Activated CD4-positive, alpha-beta T cell treated with anti-CD3 and anti-CD28 coated beads for 4 hours (primary cell): Measurements from ENCODE around the gene SHISA6.
"Not testable (repeated sequence)": the region's sequence is repeated elsewhere in the genome, so short reads cannot be mapped to it uniquely, and the experiment has no call there.

ENCODE experiments used
- DNase-seq, 2 donors: peaks; one replicate each; pipeline ENCODE4 v3.0.0-alpha.2; 2020

Gene SHISA6

DNA sequence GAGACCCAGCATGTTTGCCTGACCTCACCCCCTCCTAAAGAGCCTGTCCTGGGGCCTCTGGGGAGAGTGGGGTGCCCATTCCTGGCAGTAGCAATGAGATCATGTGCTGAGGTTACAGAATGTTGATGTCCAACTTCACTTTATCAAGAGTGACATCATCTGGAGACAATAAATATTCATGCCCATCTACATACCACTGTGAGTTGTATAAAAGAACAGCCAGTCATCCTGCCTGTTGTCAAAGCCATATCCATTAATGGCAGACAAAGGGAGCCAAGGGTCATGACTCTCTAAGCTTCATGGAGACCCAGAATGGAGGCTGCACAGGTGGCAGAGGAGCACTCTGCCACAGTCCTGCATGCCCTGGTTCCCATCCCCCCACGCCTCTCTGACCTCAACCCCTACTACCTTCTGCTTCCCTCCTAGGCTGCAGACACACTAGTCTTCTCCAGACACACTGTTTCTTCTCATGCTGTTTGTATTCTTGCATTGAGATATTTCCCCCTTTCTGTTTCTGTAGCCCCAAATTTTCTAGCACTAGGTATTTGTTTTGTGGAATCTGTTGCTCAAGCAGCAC is 27.1 kb downstream of the SHISA6 start:
- no peak for DNase-seq

- no peak for DNase-seq
Observed at GRCh38 chr17:11269210-11269609, 28.2 kb downstream of the SHISA6 start.

DNA sequence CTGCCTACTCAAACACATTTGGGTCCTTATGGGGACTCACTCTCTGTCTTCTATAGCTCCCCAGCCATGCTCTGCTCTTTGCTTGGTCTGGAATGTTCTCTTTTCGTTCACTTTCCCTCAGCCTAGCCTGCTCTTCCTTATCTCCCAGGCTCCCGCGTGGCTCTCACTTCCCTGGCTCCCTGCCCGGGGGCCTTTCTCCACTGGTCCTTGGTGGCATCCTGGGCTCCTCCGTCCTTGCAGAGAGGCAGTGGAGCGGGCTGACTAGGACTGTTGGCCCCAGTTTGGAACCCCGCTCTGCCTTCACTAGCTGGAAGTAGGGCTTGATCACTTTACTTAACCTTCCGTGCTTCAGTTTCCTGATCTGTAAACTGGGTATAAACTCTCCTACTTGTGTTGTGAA is 31.2 kb downstream of the SHISA6 start:
- DNase-seq, result no peak

DNA sequence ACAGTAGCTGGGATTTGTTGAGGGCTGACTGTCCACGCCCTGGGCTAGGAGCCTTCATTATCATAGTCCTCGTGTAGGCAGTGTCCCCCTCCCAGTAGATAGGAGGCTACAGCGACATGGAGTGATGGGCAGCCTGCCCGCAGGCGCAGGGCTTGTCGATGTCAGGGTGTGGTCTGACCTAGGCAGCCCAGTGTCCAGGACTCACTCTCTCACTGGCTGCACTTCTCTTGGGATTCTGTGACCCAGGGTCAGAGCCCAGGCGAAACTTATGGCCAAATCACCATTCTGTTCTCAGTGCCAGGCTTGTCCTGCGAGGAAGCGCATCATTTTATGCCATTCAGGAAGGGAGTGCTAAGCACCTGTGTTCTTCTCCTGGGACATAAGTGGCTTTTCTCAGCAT is 32.6 kb downstream of the SHISA6 start:
- DNase-seq, result no peak

GRCh38 chr17:11274106-11274505 is 33.1 kb downstream of the SHISA6 start:
- DNase-seq, result no peak

GRCh38 chr17:11276486-11276885 is 35.5 kb downstream of the SHISA6 start:
- DNase-seq, result no peak

GRCh38 chr17:11278186-11278991 is 37.4 kb downstream of the SHISA6 start:
- no peak for DNase-seq

DNA sequence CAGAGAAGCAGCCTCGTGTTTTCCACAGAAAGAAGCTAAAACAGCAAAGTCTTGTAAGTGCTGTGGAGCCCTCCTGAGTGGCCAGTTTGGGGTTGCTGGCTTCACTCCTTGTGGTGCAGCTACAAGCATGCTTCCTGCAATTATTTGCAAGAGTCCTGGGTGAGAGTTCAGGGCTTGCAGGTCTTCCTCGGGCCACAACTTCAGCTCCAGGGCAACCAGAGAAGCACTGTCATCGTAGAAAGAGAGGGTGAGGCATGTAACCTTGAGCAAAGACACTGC is 37.9 kb downstream of the SHISA6 start:
- DNase-seq, result no peak

- DNase-seq, result no peak
Observed at GRCh38 chr17:11279776-11280344, 38.8 kb downstream of the SHISA6 start.

GRCh38 chr17:11282586-11282985 is 41.6 kb downstream of the SHISA6 start:
- no peak for DNase-seq

DNA sequence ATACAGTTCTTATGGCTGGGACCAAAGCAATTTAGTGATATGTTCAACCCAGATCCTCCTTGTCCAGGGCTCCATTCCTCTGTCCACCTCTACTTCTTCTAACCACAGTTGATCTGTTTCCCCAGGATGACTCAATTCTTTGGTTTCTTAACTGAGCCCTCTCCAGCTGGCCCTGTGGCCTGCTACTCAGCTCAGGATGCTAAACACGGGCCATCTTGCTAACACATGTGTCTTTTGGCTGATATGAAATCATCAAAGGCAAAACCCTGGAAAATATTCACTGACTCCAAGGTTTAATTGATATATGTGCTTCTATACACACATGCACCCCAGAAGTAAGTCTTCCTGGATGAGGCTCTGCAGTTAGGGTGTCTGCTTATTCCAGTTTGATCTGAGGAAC is 43.8 kb downstream of the SHISA6 start:
- no peak for DNase-seq

DNA sequence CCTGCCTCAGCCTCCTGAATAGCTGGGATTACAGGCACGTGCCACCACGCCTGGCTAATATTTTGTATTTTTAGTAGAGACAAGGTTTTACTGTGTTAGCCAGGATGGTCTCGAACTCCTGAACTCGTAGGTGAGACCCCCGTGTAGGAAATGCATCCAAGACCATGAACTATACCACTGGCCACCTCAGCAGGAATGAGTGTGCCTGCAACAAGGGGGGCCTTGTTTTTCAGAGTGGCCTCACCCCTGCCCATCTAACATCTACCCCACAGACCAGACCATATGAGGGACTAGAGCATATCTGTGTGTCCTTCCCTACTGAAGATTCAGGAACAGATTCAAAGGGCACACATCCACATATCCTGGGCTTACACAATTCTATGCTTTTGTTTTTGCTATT is 44.9 kb downstream of the SHISA6 start:
- DNase-seq, result no peak

- DNase-seq, result no peak
Observed at GRCh38 chr17:11287791-11288190, 46.8 kb downstream of the SHISA6 start.

DNA sequence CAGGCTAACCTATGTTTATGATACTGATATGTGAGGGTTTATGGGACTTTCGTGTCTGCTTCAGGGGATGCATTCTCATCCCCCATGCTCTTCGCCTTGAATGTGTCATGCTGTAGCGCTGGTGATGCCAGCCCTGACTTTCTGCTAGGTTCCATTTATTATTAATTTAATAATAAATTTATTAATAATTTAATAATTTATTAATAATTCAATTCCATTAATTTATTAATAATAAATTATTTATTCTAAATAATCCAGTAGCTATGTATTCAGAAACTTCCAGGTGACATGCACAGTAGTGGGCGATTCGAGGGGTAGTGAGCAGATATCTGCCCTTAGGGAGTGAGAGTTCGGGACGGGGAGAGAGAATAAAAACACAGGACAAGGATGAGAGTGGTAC is 49.8 kb downstream of the SHISA6 start:
- no peak for DNase-seq

DNA sequence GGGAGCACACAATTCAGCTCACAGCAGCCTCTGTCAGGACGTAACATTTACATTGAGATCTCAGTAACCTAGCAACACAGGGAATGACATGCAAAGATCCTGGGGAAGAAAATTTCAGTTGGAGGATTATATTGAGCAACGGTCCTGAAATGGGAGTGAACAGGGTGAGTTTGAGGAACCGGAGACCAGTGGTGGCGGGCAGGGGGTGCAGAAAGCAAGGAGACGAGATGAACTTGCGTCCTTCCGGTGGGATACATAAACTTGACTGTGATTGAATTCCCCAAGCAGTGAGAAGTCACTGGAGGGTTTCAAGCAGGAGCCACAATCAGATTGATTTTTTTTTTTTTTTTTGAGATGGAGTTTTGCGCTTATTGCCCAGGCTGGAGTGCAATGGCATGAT is 51.5 kb downstream of the SHISA6 start:
- DNase-seq, result no peak

DNA sequence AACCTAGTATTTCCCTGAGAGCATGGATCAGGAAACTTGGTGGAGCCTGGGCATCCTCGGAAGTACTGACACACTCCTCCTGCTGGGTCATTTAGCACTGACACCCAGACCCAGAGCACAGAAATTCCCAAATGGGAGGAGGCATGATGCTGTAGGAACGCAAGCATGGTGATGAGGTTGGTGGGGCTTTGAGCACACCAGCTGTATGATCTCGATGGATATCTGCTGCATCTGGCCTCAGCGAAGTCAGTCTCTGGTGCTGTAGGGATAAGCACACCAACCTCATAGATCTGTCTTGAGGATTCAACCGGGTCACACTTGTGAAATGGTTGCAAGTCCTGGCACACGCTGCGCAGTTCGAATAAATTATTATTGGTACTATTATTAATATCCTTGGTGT is 52.5 kb downstream of the SHISA6 start:
- DNase-seq, result no peak

- no peak for DNase-seq
Observed at GRCh38 chr17:11294826-11295225, 53.8 kb downstream of the SHISA6 start.

GRCh38 chr17:11296994-11297393 is 56.0 kb downstream of the SHISA6 start:
- no peak for DNase-seq

DNA sequence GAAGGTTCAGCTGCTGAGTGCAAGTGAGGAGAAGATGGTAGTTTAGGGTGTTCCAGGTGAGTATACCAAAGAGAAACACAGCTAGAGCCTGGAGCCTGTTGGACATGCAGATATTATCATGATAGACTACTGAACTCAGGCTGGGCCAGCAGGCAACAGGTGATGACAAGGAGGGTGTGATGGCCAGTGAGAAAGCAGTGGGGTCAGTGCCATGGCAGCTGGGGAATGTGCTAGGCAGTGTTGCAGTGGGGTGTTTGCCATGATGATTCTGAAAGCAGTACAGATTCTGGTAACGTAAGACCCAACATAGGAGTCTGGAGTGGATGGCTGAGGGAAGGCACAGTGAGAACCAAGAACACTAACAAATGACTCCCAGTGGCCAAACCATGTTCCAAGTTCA is 57.4 kb downstream of the SHISA6 start:
- no peak for DNase-seq

- DNase-seq, result no peak
Observed at GRCh38 chr17:11300201-11300600, 59.2 kb downstream of the SHISA6 start.

- no peak for DNase-seq
Observed at GRCh38 chr17:11300738-11301137, 59.7 kb downstream of the SHISA6 start.

- DNase-seq, result not testable (repeated sequence)
Observed at GRCh38 chr17:11301874-11302273, 60.9 kb downstream of the SHISA6 start.

DNA sequence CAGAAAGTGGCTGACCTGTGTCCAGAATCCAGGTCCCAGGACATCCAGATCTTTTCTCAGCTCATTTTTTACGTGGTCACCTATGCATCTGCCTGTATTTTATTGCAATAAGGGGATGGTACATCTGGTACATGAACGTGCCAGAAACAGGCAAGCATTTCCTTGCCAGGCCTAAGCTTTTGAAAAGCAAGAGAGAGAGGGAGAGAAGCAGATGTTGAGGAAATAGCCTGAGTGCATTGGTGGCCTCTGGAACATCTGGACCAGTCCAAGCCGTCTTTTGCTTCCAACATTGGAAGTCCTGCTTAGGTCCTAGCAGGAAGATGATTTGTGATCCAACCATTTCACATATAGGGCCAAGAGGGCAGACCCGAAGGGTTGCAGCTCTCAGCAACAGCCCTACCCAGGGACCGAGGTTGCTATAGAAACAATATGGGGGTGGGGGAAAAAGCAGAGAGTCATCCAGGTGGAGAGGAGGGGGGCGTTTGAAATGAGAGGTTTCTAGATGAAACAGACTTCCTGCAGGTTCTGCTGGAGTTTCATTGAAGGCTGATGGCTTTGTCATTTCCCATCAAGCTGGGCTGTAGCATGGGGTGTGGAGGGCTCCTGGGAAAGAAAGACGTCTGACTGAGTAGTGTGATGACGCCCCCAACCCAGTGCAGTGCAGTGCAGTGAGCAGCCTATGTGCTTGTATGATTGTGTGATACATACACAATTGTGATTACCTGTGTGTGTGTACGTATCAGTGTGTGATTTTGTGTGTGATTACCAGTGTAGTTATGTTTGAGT is 61.6 kb downstream of the SHISA6 start:
- DNase-seq, result no peak
